ENCODE data around the gene ZNF664.

The ZNF664 gene

GRCh38 chr12:123960029-123960735 lies 12.8 kb upstream of the ZNF664 start:
- DNase-seq: no peak

GRCh38 chr12:123960856-123961255 lies 12.2 kb upstream of the ZNF664 start:
- DNase-seq: no peak

GRCh38 chr12:123961585-123962345 lies 11.2 kb upstream of the ZNF664 start:
- no peak for DNase-seq

GRCh38 chr12:123962513-123962912 lies 10.5 kb upstream of the ZNF664 start:
- DNase-seq: no peak

GRCh38 chr12:123963821-123964220 lies 9.2 kb upstream of the ZNF664 start:
- DNase-seq: no peak

- no peak for DNase-seq
Observed at GRCh38 chr12:123965382-123965781, 7.6 kb upstream of the ZNF664 start.

GRCh38 chr12:123966596-123966995 lies 6.4 kb upstream of the ZNF664 start:
- DNase-seq: no peak

GRCh38 chr12:123967121-123967586 lies 5.9 kb upstream of the ZNF664 start:
- no peak for DNase-seq

GRCh38 chr12:123971449-123971769 lies 1.6 kb upstream of the ZNF664 start:
- DNase-seq: no peak

GRCh38 chr12:123971770-123972456 lies 1.1 kb upstream of the ZNF664 start:
- peak; percentile 77 for DNase-seq

- peak; percentile 63 for DNase-seq
Observed at GRCh38 chr12:123973552-123974341, 732 bp downstream of the ZNF664 start.

- no peak for DNase-seq
Observed at GRCh38 chr12:123976227-123976826, 3.3 kb downstream of the ZNF664 start.

- no peak for DNase-seq
Observed at GRCh38 chr12:123979566-123979965, 6.6 kb downstream of the ZNF664 start.

- DNase-seq: no peak
Observed at GRCh38 chr12:123982269-123982668, 9.3 kb downstream of the ZNF664 start.

GRCh38 chr12:123983822-123984485 lies 10.9 kb downstream of the ZNF664 start:
- DNase-seq: peak; percentile 80

GRCh38 chr12:123984903-123985302 lies 11.9 kb downstream of the ZNF664 start:
- no peak for DNase-seq

- no peak for DNase-seq
Observed at GRCh38 chr12:123986374-123986965, 13.5 kb downstream of the ZNF664 start.

GRCh38 chr12:123987022-123987421 lies 14.0 kb downstream of the ZNF664 start:
- no peak for DNase-seq

GRCh38 chr12:123989168-123989567 lies 16.2 kb downstream of the ZNF664 start:
- DNase-seq: no peak

GRCh38 chr12:123989753-123990152 lies 16.7 kb downstream of the ZNF664 start:
- DNase-seq: no peak

- DNase-seq: no peak
Observed at GRCh38 chr12:123990511-123990910, 17.5 kb downstream of the ZNF664 start.

Measured in eye (tissue), 1 donor.